ENCODE measurements around the gene FARS2. TPM values are rescaled to one million over a fixed set of nuclear protein-coding genes. Genes with fewer than 3 reads are reported as not detected.

FARS2 gene
- total RNA-seq, 1 experiment from 2014 or later, result 13.8 TPM

- Histone ChIP-seq H3K9me3 (ENCODE audit: control insufficient read depth in 1 of 2, insufficient read depth in 1 of 2, low read depth in 1 of 2, low read length in 2 of 2) (no peaks in the 10 kb centered on the region), H3K27ac (ENCODE audit: low read depth, low read length) (no peak overlapping the region), H3K4me2 (ENCODE audit: low read length) (no peak overlapping the region), H4K20me1 (ENCODE audit: insufficient read depth) (no peaks in the 10 kb centered on the region), H3K9ac (ENCODE audit: low read length) (no peak overlapping the region), H3K79me2 (ENCODE audit: insufficient read depth, low read length) (no peaks in the 10 kb centered on the region), H3K36me3 (ENCODE audit: control insufficient read depth in 1 of 2, insufficient read depth in 2 of 2, low read length in 2 of 2) (no peaks in the 10 kb centered on the region), H3K4me3 (replicated peaks in 1 of 2; ENCODE audit: low read depth in 1 of 2, low read length in 2 of 2) (no peak overlapping the region), H3K4me1 (ENCODE audit: control insufficient read depth in 1 of 2, insufficient read depth in 2 of 2, low read length in 2 of 2) (no peaks in the 10 kb centered on the region), H3K27me3 (ENCODE audit: insufficient read depth, low read length) (no peaks in the 10 kb centered on the region), H3K9me2 (ENCODE audit: insufficient read depth) (no peaks in the 10 kb centered on the region), H2AFZ (ENCODE audit: low read depth, low read length, poor library complexity, severe bottlenecking) (no peak overlapping the region)
- TF ChIP-seq JUND (IDR thresholded peaks at IDR 0.05) (no peak), CEBPB (IDR thresholded peaks at IDR 0.05; ENCODE audit: low read depth) (no peak), EGR1 (IDR thresholded peaks at IDR 0.05; ENCODE audit: low read depth) (no peak), ATF3 (IDR thresholded peaks at IDR 0.05) (no peak), SIN3A (IDR thresholded peaks at IDR 0.05; ENCODE audit: low read depth) (no peak), SP1 (IDR thresholded peaks at IDR 0.05; ENCODE audit: low read depth) (no peak)
- intact Hi-C loops (cut with micrococcal nuclease), result no loop called here
- RAD21 ChIA-PET (ENCODE audit: low non-redundant PET in 1 of 2, low total read pairs in 2 of 2, uncharacterized antibody in 2 of 2, unreplicated experiment in 2 of 2), result no interaction called here
- no TSS peak for BruUV-seq (replicated peaks)
- no peak for ATAC-seq
- no peak for DNase-seq (ENCODE audit: low read depth, low spot score)
- POLR2A ChIA-PET, result no interaction called here
- CTCF ChIA-PET, result no interaction called here
These were observed 333.9 kb downstream of the FARS2 start for GRCh38 chr6:5595184-5595583.

- intact Hi-C loops (cut with micrococcal nuclease), result no loop called here
- no TSS peak for BruUV-seq (replicated peaks)
- Histone ChIP-seq H4K20me1 (ENCODE audit: insufficient read depth) (no peaks in the 10 kb centered on the region), H3K4me2 (ENCODE audit: low read length) (no peak overlapping the region), H3K9me2 (ENCODE audit: insufficient read depth) (no peaks in the 10 kb centered on the region), H3K27me3 (ENCODE audit: insufficient read depth, low read length) (no peaks in the 10 kb centered on the region), H3K9ac (ENCODE audit: low read length) (no peak overlapping the region), H3K9me3 (ENCODE audit: control insufficient read depth in 1 of 2, insufficient read depth in 1 of 2, low read depth in 1 of 2, low read length in 2 of 2) (no peaks in the 10 kb centered on the region), H2AFZ (ENCODE audit: low read depth, low read length, poor library complexity, severe bottlenecking) (no peak overlapping the region), H3K79me2 (ENCODE audit: insufficient read depth, low read length) (no peaks in the 10 kb centered on the region), H3K27ac (ENCODE audit: low read depth, low read length) (no peak overlapping the region), H3K4me1 (ENCODE audit: control insufficient read depth in 1 of 2, insufficient read depth in 2 of 2, low read length in 2 of 2) (no peaks in the 10 kb centered on the region), H3K4me3 (replicated peaks in 1 of 2; ENCODE audit: low read depth in 1 of 2, low read length in 2 of 2) (no peak overlapping the region), H3K36me3 (ENCODE audit: control insufficient read depth in 1 of 2, insufficient read depth in 2 of 2, low read length in 2 of 2) (no peaks in the 10 kb centered on the region)
- ChIA-PET RAD21 (ENCODE audit: low non-redundant PET in 1 of 2, low total read pairs in 2 of 2, uncharacterized antibody in 2 of 2, unreplicated experiment in 2 of 2) (no interaction called here), POLR2A (no interaction called here), CTCF (no interaction called here)
- DNase-seq (ENCODE audit: low read depth, low spot score) (no peak), ATAC-seq (no peak)
- TF ChIP-seq EGR1 (IDR thresholded peaks at IDR 0.05; ENCODE audit: low read depth) (no peak), CTCF (IDR thresholded peaks at IDR 0.05 in 2 of 3, conservative IDR thresholded peaks at IDR 0.05 in 1 of 3; ENCODE audit: borderline replicate concordance in 1 of 3, insufficient read depth in 1 of 3, low read depth in 2 of 3, low read length in 2 of 3) (no peak), SIN3A (IDR thresholded peaks at IDR 0.05; ENCODE audit: low read depth) (no peak), MAX (IDR thresholded peaks at IDR 0.05) (no peak), TCF7L2 (IDR thresholded peaks at IDR 0.05; ENCODE audit: borderline replicate concordance, extremely low read depth, insufficient read depth, insufficient read length) (no peak), POLR2A (IDR thresholded peaks at IDR 0.05; ENCODE audit: borderline replicate concordance, extremely low read depth, insufficient read depth, insufficient read length) (no peak), YY1 (IDR thresholded peaks at IDR 0.05; ENCODE audit: extremely low read depth, insufficient replicate concordance, low read depth, low read length) (no peak), JUND (IDR thresholded peaks at IDR 0.05) (no peak)
These were observed 336.1 kb downstream of the FARS2 start for GRCh38 chr6:5597413-5597812.

Data from HCT116 (cell line).